IPS-NIHi7 (cell line): ENCODE data around the gene DAB2IP.
A peak's percentile ranks its signal among the peaks of the same experiment; 100 is the strongest.

Experiments
- DNase-seq: peaks from one replicate; pipeline ENCODE4 v3.0.0; 2012; ENCODE audit warnings: mixed read lengths; ENCODE audit errors: extremely low spot score

DAB2IP gene

GRCh38 chr9:121625590-121625989, 25.8 kb upstream of the DAB2IP start:
- no peak for DNase-seq

GRCh38 chr9:121626012-121626411, 25.4 kb upstream of the DAB2IP start:
- no peak for DNase-seq

- no peak for DNase-seq
Observed at GRCh38 chr9:121627427-121627826, 24.0 kb upstream of the DAB2IP start.

GRCh38 chr9:121628401-121628800, 23.0 kb upstream of the DAB2IP start:
- DNase-seq = no peak

- no peak for DNase-seq
Observed at GRCh38 chr9:121631115-121631514, 20.3 kb upstream of the DAB2IP start.

GRCh38 chr9:121631978-121632418, 19.4 kb upstream of the DAB2IP start:
- DNase-seq = no peak

GRCh38 chr9:121633119-121633714, 18.2 kb upstream of the DAB2IP start:
- DNase-seq = no peak

- no peak for DNase-seq
Observed at GRCh38 chr9:121633736-121634135, 17.7 kb upstream of the DAB2IP start.

- DNase-seq = peak; percentile 83
Observed at GRCh38 chr9:121634329-121635261, 16.8 kb upstream of the DAB2IP start.

GRCh38 chr9:121635300-121635876, 16.0 kb upstream of the DAB2IP start:
- no peak for DNase-seq

- DNase-seq = no peak
Observed at GRCh38 chr9:121636341-121636865, 15.0 kb upstream of the DAB2IP start.

- no peak for DNase-seq
Observed at GRCh38 chr9:121636978-121637712, 14.3 kb upstream of the DAB2IP start.

- DNase-seq = no peak
Observed at GRCh38 chr9:121637713-121638220, 13.7 kb upstream of the DAB2IP start.

GRCh38 chr9:121638399-121638798, 13.0 kb upstream of the DAB2IP start:
- no peak for DNase-seq

GRCh38 chr9:121638901-121639592, 12.4 kb upstream of the DAB2IP start:
- DNase-seq = no peak

GRCh38 chr9:121639619-121640018, 11.8 kb upstream of the DAB2IP start:
- no peak for DNase-seq

- DNase-seq = peak; percentile 81
Observed at GRCh38 chr9:121640076-121640475, 11.4 kb upstream of the DAB2IP start.

- DNase-seq = no peak
Observed at GRCh38 chr9:121640491-121641223, 10.8 kb upstream of the DAB2IP start.

- no peak for DNase-seq
Observed at GRCh38 chr9:121641224-121641611, 10.2 kb upstream of the DAB2IP start.

GRCh38 chr9:121642758-121643157, 8.7 kb upstream of the DAB2IP start:
- no peak for DNase-seq
